Fibroblast of lung (primary cell): ENCODE results near the gene AHCYL2. TPM values are rescaled to one million over a fixed set of nuclear protein-coding genes. Genes with fewer than 3 reads are reported as not detected.
A peak's percentile ranks its signal among the peaks of the same experiment; 100 is the strongest.

Source experiments
- DNase-seq, 2 donors: peaks; one replicate each; pipeline versions ENCODE4 v3.0.0 to v3.0.0-alpha.2; 2010; ENCODE audit warnings: low read depth in 2 of 2
- H2AFZ ChIP-seq: 2 replicates; pipeline ENCODE4 v1.5.1; 2012; ENCODE audit warnings: low read length, control low read depth, inconsistent platforms
- H3K27ac ChIP-seq: 2 replicates; pipeline ENCODE4 v1.5.1; 2011; ENCODE audit warnings: low read length, control low read depth; ENCODE audit not compliant: insufficient read depth
- H3K27me3 ChIP-seq: 2 replicates; pipeline ENCODE4 v1.5.1; 2011; ENCODE audit warnings: mild to moderate bottlenecking, low read length; ENCODE audit not compliant: control insufficient read depth, insufficient read depth
- H3K36me3 ChIP-seq: 2 replicates; pipeline ENCODE4 v1.5.1; 2011; ENCODE audit warnings: low read length; ENCODE audit not compliant: control insufficient read depth, insufficient read depth
- H3K4me1 ChIP-seq: 2 replicates; pipeline ENCODE4 v1.5.1; 2011; ENCODE audit warnings: low read length; ENCODE audit not compliant: control insufficient read depth, insufficient read depth; ENCODE audit errors: extremely low read depth
- H3K4me2 ChIP-seq: 2 replicates; pipeline ENCODE4 v1.5.1; 2011; ENCODE audit warnings: low read length, control low read depth; ENCODE audit not compliant: insufficient read depth; ENCODE audit errors: extremely low read depth
- H3K4me3 ChIP-seq, 4 experiments: fragments of 200-600 bp in 1 of 4; sonication (generic) in 1 of 4; replicated peaks in 1 of 4; 2 replicates each; pipeline ENCODE4 v1.5.1; 2011 to 2016; ENCODE audit warnings: low read length in 4 of 4, low read depth in 3 of 4, mild to moderate bottlenecking in 3 of 4, control low read depth in 2 of 4, inconsistent platforms in 1 of 4, mixed read lengths in 1 of 4; ENCODE audit not compliant: insufficient read depth in 1 of 4; ENCODE audit errors: control extremely low read depth in 1 of 4
- H3K79me2 ChIP-seq: 2 replicates; pipeline ENCODE4 v1.5.1; 2012; ENCODE audit warnings: mild to moderate bottlenecking, low read length, inconsistent platforms; ENCODE audit not compliant: control insufficient read depth, insufficient read depth
- H3K9ac ChIP-seq: 2 replicates; pipeline ENCODE4 v1.5.1; 2011; ENCODE audit warnings: mild to moderate bottlenecking, low read length, control low read depth; ENCODE audit not compliant: insufficient read depth
- H3K9me3 ChIP-seq: 2 replicates; pipeline ENCODE4 v1.5.1; 2012; ENCODE audit warnings: low read depth, low read length; ENCODE audit not compliant: control insufficient read depth, insufficient read depth
- H4K20me1 ChIP-seq: 2 replicates; pipeline ENCODE4 v1.5.1; 2011; ENCODE audit warnings: low read length; ENCODE audit not compliant: control insufficient read depth, insufficient read depth; ENCODE audit errors: extremely low read depth
- EZH2 ChIP-seq: IDR thresholded peaks from 2 replicates; pipeline ENCODE4 v1.5.1; 2012; ENCODE audit warnings: low read length, control low read depth, mild to moderate bottlenecking; ENCODE audit errors: missing control alignments
- polyA plus RNA-seq, 2 donors: library from polyadenylated mRNA; depleted of rRNA in 1 of 2; stranded (reverse) in 1 of 2; unstranded in 1 of 2; fragments of >200 nt; gene quantifications; 2 replicates each; pipeline ENCODE4 v1.2.1, GENCODE V29; 2011 to 2012; ENCODE audit warnings: missing spikeins in 1 of 2
- total RNA-seq: library from RNA; depleted of rRNA; stranded (reverse); fragments of >200 nt; gene quantifications from 2 replicates; pipeline ENCODE4 v1.2.1, GENCODE V29; 2014
- TF ChIP-seq, protein P1 (sequence below), 2 donors: IDR thresholded peaks in 1 of 2; conservative IDR thresholded peaks in 1 of 2; 1 replicate in 1 of 2; 2 replicates in 1 of 2; pipeline ENCODE4 v1.5.1; 2011 to 2012; ENCODE audit warnings: low read length in 2 of 2, control low read depth in 1 of 2, inconsistent platforms in 1 of 2, low read depth in 1 of 2, mild to moderate bottlenecking in 1 of 2

The AHCYL2 gene
- total and polyA plus RNA-seq, 2 donors (not counting 1 experiment from before 2014, with no cell fraction given) = 8.7 to 11.9 TPM

- no peaks in the 10 kb centered on the region for H3K4me1 ChIP-seq
- no peak overlapping the region for H3K4me2 ChIP-seq
- no peaks in the 10 kb centered on the region for H3K9me3 ChIP-seq
- H2AFZ ChIP-seq = no peak overlapping the region
- H4K20me1 ChIP-seq = no peaks in the 10 kb centered on the region
- no peak overlapping the region for H3K4me3 ChIP-seq
- H3K27ac ChIP-seq = no peak overlapping the region
- TF ChIP-seq, protein P1, sequence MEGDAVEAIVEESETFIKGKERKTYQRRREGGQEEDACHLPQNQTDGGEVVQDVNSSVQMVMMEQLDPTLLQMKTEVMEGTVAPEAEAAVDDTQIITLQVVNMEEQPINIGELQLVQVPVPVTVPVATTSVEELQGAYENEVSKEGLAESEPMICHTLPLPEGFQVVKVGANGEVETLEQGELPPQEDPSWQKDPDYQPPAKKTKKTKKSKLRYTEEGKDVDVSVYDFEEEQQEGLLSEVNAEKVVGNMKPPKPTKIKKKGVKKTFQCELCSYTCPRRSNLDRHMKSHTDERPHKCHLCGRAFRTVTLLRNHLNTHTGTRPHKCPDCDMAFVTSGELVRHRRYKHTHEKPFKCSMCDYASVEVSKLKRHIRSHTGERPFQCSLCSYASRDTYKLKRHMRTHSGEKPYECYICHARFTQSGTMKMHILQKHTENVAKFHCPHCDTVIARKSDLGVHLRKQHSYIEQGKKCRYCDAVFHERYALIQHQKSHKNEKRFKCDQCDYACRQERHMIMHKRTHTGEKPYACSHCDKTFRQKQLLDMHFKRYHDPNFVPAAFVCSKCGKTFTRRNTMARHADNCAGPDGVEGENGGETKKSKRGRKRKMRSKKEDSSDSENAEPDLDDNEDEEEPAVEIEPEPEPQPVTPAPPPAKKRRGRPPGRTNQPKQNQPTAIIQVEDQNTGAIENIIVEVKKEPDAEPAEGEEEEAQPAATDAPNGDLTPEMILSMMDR (conservative IDR thresholded peaks at IDR 0.05 in 1 of 2, IDR thresholded peaks at IDR 0.05 in 1 of 2; ENCODE audit: low read depth in 1 of 2, low read length in 2 of 2) = no peak
- no peak for TF ChIP-seq EZH2
- DNase-seq = no peak
- no peak overlapping the region for H3K9ac ChIP-seq
- H3K79me2 ChIP-seq = no peaks in the 10 kb centered on the region
- no peaks in the 10 kb centered on the region for H3K36me3 ChIP-seq
- H3K27me3 ChIP-seq = no peaks in the 10 kb centered on the region
Observed at GRCh38 chr7:129375141-129375938, 150.5 kb downstream of the AHCYL2 start.

GRCh38 chr7:129376076-129376777 is 151.4 kb downstream of the AHCYL2 start:
- Histone ChIP-seq H3K4me3 (no peak overlapping the region), H3K79me2 (no peaks in the 10 kb centered on the region), H4K20me1 (no peaks in the 10 kb centered on the region), H3K4me1 (no peaks in the 10 kb centered on the region), H3K9me3 (no peaks in the 10 kb centered on the region), H3K36me3 (no peaks in the 10 kb centered on the region), H3K27ac (no peak overlapping the region), H2AFZ (no peak overlapping the region), H3K9ac (no peak overlapping the region), H3K4me2 (no peak overlapping the region), H3K27me3 (no peaks in the 10 kb centered on the region)
- peak; percentile 13 to 43 for DNase-seq
- TF ChIP-seq EZH2 = no peak
- TF ChIP-seq, protein P1 (conservative IDR thresholded peaks at IDR 0.05 in 1 of 2, IDR thresholded peaks at IDR 0.05 in 1 of 2; ENCODE audit: low read depth in 1 of 2, low read length in 2 of 2) = peak; percentile 42 to 62
